Measurements from ENCODE around the gene RYR3.

DNA sequence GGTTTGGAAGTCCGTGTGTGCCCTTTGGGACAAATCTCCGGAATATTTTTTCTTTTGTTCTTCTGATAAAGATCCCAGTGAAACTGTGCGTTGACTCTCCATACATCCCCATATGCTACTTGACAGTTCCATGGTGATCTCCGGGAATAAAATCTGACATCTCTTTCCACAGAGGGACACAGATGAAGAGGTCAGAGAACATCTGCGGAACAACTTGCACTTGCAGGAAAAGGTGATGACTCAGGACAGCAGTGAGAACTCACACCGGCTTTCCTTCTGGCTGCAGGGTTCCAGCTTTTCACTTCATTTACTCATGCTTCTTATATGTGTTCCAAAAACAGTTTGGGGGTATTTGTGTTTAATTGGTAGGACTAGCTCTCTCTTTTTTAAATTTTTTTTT lies 500.0 kb downstream of the RYR3 start:
- TF ChIP-seq CTCF (conservative IDR thresholded peaks at IDR 0.05 in 1 of 2, IDR thresholded peaks at IDR 0.05 in 1 of 2; ENCODE audit: extremely low read depth in 1 of 2, insufficient read depth in 1 of 2, low read depth in 1 of 2, low read length in 2 of 2) (no peak), EZH2 (IDR thresholded peaks at IDR 0.05; ENCODE audit: borderline replicate concordance, low read length) (no peak)
